Skin of body (tissue), 2 donors: ENCODE data around the gene OR51B2. TPM values are rescaled to one million over a fixed set of nuclear protein-coding genes. Genes with fewer than 3 reads are reported as not detected.
"Not testable (repeated sequence)": the region's sequence is repeated elsewhere in the genome, so short reads cannot be mapped to it uniquely, and the experiment has no call there.

Experiments used
- DNase-seq: peaks from one replicate; lab custom pipeline; 2025; lab: John Stamatoyannopoulos, UW
- total RNA-seq: library from RNA; depleted of rRNA; stranded (reverse); fragments of >200 nt; gene quantifications from one replicate; pipeline ENCODE4 v1.2.3, GENCODE V29; 2014

The OR51B2 gene, protein sequence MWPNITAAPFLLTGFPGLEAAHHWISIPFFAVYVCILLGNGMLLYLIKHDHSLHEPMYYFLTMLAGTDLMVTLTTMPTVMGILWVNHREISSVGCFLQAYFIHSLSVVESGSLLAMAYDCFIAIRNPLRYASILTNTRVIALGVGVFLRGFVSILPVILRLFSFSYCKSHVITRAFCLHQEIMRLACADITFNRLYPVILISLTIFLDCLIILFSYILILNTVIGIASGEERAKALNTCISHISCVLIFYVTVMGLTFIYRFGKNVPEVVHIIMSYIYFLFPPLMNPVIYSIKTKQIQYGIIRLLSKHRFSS
- total RNA-seq, result 0.59 TPM

- no peak for DNase-seq
Measured at GRCh38 chr11:5324197-5324596, at the start of gene OR51B2. OR51B2 (minus strand) TSS chr11:5324297; CDS start chr11:5324297, 0 bp downstream.

DNA sequence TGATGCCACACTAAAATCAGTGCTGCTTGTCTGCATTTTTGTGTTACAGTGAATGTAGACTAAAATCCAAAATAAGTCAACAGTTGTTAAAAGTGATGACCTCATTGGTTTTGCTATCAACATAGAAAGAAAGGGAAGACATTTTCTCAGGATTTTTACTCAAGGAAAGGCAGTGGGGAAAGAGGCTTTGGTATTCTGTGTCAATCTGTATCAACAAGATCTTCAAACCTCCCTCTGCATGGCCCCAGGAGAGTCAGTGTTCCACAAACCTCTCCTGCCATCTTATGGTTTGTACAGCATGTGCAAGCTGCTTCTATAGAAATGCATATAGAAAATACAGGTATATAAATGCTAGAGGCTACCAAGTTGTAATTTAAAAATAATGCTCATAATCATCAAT lies 45.7 kb upstream of the OR51B2 start:
- no peak for DNase-seq

DNA sequence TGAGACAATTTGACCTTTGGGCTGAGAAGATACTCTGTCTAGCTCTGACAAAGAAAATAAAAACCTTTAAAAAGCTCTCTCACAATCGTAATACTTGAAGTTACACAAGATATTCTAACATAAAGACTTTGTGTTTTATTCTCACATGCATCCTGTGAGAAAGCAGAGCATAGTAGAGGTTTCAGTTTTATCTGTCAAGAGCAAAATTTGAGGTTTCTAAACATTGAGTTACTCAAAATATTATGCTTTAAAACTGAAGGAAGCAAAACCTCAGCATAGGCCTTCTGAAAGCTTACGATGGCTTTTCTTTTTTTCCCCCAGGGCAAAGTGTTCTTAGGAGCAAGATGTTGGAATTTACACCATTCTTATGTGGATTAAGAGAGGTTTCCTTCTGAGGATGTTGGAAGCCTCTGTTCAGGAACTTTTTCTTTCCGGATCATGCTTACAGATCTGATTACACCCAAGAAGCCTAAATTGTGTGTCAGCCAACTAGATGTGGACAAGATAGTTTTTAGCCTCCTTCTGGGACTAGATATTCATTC lies 44.5 kb upstream of the OR51B2 start:
- no peak for DNase-seq

DNA sequence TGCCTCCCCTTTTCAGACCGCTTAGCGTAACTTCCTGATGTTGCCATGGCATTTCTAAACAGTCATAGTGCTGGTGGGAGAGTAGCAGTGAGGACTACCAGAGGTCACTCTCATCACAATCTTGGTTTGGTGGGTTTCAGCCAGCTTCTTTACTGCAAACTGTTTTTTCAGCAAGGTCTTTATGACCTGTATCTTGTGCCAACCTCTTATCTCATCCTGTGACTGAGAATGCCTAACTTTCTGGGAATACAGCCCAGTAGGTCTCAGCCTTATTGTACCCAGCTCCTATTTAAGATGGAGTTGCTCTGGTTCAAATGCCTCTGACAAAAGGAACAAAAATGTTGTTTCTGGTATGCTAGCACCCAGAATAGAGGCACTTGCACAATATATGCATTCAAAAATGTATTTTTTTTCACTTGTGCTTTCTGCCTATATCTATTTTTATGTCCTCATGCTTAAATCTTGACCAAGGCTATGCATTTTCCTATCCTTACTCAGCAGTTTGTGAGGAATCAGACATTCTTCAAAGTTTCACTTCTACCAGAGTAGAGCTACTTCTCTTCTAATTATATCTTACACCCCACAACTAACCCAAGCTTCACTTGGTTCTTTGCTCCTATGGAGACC lies 43.5 kb upstream of the OR51B2 start:
- DNase-seq, result no peak

- no peak for DNase-seq
Measured at GRCh38 chr11:5366856-5367255, 42.8 kb upstream of the OR51B2 start.

DNA sequence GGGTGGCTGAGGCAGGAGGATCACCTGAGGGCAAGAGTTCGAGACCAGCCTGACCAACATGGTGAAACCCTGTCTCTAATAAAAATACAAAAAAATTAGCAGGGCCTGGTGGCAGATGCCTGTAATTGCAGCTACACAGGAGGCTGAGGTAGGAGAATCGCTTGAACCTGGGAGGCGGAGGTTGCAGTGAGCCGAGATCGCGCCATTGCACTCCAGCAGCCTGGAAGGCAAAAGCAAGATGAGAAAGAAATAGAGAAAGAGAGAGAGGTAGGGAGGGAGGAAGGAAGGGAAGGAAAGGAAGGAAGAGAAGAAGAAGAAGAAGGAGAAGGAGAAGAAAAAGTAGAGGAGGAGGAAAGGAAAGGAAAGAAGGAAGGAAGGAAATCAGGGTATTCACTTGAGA lies 42.3 kb upstream of the OR51B2 start:
- not testable (repeated sequence) for DNase-seq

DNA sequence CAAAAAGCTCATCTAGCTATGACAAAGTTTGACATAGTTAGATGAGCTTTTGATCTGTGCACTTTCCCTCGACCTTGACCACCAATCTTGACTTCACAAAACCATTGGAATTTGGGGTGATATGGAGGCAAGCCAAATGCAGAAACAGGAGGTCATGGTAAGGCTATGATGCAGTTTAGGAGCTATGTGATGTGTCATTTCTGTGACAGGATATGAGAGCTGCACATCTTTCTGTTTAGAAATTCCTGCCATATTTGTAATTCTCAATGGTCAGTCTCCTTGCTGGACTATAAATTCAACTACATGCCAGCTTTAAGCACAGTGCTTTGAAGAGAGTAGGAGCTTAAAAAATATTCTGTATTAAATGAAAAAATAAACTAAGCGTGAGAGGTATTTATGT lies 40.1 kb upstream of the OR51B2 start:
- no peak for DNase-seq

- no peak for DNase-seq
Measured at GRCh38 chr11:5363679-5364078, 39.6 kb upstream of the OR51B2 start.

- DNase-seq, result no peak
Measured at GRCh38 chr11:5362017-5362625, 38.0 kb upstream of the OR51B2 start.

DNA sequence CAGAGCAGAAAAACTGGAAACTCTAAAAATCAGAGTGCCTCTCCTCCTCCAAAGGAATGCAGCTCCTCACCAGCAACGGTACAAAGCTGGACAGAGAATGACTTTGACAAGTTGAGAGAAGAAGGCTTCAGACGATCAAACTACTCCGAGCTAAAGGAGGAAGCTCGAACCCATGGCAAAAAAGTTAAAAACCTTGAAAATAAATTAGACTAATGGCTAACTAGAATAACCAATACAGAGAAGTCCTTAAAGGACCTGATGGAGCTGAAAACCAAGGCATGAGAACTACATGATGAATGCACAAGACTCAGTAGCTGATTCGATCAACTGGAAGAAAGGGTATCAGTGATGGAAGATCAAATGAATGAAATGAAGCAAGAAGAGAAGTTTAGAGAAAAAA lies 31.9 kb upstream of the OR51B2 start:
- DNase-seq, result not testable (repeated sequence)

DNA sequence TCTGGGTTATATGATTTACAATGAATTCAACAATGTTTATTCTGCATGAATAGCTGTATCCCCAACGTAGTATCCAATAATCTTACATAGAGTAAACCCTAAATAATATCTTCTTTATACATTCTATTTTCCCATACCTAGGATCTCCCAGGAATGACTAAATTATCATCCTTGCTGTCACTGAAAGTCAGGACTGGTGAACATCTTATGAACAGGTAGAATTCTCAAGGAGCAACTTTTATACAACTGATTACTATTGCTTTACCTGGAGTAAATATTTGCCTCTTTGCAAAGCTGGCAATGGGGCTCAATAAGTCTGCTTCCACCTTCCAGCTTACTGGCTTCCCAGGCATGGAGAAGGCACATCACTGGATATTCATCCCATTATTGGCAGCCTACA lies 27.1 kb upstream of the OR51B2 start, which contains the start of gene OR51B6:
TSS of gene OR51B6 (plus strand) at position 301 of the 400 bp plus-strand sequence. CDS start at position 301, 0 bp downstream.
- DNase-seq, result no peak

DNA sequence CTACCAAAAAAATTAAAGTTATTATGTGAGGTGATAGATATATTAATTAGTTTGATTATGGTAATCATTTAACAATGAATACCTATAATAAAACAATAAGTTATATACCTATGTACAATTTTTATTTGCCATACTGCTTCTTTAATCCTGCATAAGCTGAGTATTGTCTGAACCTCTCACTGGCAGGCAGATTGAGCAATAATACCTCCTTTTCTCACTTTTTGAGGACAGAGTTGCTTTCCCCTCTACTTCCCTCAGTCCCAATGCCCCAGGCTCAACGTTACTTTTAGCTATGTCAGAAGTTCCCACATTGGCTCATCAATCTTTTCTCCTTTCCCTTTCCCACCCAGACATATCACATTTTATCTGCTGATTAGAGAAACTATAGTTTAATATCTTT lies 25.5 kb upstream of the OR51B2 start:
- no peak for DNase-seq

GRCh38 chr11:5348551-5349194 lies 24.6 kb upstream of the OR51B2 start:
- DNase-seq, result no peak

DNA sequence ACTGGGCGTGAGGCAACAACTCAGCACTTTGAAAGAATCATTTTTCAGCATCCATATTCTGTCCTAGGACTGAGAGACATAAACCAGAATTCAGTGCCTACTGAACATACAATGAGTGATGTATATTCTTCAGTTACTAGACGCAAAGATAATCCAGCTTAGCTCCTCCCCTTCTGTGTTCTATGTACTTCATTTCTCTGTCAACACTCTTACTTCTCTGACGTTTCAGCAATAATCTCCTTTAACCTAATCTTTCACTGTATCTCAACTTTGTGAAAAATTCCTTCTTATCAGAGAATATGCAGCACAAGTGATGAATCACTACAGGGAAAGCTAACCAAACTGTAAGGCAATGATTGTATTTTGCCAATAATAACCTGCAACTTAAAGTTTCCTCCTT lies 21.7 kb upstream of the OR51B2 start:
- no peak for DNase-seq

DNA sequence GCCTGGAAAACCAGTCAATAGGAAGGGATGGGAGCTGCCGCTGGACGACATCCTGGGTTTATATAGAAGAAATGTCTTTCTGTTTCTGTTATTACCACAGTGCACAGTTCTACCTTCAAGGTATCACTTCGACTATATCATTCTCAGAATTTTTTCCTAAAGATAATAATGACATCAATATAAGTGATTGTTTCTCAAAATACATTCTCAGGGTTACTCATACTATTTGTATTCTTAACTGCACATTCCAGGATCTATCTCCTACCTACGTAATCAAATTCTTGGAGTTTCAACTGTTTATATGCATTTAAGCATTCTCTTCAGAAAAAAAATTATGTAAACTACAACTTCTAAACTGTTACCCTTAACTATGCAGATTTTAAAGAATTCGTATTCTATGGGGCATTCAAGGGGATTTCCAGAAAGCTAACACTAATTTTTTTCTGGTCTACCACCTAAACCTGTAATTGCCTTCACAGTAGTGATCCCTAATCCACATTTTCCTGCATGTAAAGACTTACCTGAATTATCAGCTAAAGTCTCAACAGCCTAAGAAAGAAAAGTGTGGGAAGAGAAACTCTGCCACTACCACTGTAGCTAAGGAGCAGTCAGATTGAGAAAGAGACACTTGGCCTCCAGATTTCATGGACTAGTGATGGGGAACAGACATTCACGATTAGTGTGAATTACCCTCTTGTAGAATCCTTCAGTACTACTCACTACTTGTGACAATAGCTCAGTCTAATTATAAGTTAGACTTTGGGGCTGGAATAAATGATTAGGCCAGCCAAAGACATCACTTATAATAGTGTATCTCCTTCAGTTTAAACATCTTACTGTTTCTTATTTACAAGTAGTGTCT lies 19.6 kb upstream of the OR51B2 start, which contains the start of gene OR51B5:
TSS of gene OR51B5 (minus strand) at position 51 of the 862 bp plus-strand sequence. CDS start at position 51, 0 bp downstream.
- no peak for DNase-seq

DNA sequence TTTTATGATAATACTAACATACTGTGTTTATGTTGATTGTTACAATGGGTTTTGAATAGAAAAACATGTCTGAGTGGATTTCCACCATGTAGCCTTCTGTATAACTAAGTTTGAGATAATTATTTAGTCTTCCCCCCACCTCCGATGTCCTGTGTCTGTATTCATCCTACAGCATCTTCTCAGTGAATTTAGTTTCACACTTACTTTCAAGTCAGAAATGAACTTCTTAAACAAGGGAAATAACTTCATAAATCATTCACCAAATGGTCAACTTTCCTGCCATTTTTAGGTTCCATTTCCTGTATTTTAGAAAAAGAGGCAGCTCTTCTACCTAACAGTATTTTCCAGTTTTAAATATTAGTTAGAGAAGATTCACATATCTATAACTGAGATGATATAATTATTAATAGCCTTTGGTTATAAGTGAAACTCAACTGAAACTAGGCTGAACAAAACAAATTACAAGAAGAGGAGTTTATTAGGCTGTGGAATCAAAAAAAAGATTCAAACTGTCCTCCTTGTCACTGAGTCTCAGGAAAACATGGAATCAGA lies 15.8 kb upstream of the OR51B2 start:
- DNase-seq, result no peak

DNA sequence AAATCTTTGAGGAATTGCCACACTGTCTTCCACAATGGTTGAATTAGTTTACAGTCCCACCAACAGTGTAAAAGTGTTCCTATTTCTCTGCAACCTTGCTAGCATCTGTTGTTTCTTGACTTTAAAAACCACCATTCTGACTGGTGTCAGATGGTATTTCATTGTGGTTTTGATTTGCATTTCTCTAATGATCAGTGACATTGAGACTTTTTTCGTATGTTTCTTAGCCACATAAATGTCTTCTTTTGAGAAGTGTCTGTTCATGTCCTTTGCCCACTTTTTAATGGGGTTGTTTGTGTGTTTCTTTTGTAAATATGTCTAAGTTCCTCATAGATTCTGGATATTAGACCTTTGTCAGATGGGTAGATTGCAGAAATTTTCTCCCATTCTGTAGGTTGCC lies 13.2 kb upstream of the OR51B2 start:
- DNase-seq, result not testable (repeated sequence)

GRCh38 chr11:5336331-5336730 lies 12.2 kb upstream of the OR51B2 start:
- no peak for DNase-seq

DNA sequence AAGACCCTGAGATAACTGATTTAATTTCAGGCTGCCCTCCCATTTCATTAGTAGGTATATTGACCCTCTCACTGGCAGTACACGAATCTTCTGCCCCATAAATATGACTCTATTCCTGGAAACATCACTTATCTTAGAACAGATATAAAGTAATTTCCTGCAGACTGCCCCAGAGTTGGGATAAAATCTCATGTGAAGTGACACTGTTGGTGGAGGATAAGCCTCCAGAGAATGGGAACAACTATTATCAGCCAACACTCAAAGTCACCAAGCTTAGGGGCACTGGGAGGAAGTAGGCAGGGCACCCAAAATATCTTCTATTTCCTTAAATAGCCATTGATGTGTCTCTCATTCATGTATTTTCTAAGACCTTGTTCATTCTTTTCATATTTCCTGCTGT lies 11.1 kb upstream of the OR51B2 start:
- DNase-seq, result no peak

DNA sequence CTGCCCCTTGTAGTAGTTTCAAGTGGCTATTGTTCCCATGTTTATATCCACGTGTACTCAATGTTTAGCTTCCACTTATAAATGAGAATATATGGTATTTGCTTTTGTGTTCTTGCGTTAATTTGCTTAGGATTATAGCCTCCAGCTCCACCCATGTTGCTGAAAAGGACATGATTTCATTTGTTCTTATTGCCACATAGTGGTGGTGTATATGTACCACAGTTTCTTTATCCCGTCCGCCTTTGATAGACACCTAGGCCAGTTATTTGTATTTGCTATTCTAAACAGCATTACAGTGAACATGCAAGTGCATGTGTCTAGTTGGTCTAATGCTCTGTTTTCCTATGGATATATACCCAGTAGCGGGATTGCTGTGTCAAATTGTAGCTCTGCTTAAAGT lies 6.8 kb downstream of the OR51B2 start:
- no peak for DNase-seq
